HG03103 (cell line): ENCODE measurements around the gene GPC1.

ENCODE experiments used
- ATAC-seq: cut with Tn5 transposase; IDR thresholded peaks from one replicate; pipeline ENCODE4 v1.9.1; 2021; ENCODE audit warnings: low read depth; ENCODE audit not compliant: unreplicated experiment

The GPC1 gene

GRCh38 chr2:240411261-240412160 is 24.0 kb upstream of the GPC1 start:
- ATAC-seq = no peak

GRCh38 chr2:240412211-240412861 is 23.1 kb upstream of the GPC1 start:
- no peak for ATAC-seq

GRCh38 chr2:240412975-240413812 is 22.3 kb upstream of the GPC1 start:
- no peak for ATAC-seq

- ATAC-seq = no peak
These were observed 21.5 kb upstream of the GPC1 start for GRCh38 chr2:240413813-240414429.

- no peak for ATAC-seq
These were observed 18.6 kb upstream of the GPC1 start for GRCh38 chr2:240416821-240417220.

GRCh38 chr2:240418311-240418710 is 17.2 kb upstream of the GPC1 start:
- no peak for ATAC-seq

GRCh38 chr2:240419271-240419670 is 16.2 kb upstream of the GPC1 start:
- ATAC-seq = no peak

- ATAC-seq = no peak
These were observed 15.7 kb upstream of the GPC1 start for GRCh38 chr2:240419723-240420122.

GRCh38 chr2:240420206-240421104 is 15.0 kb upstream of the GPC1 start:
- no peak for ATAC-seq

- ATAC-seq = no peak
These were observed 14.1 kb upstream of the GPC1 start for GRCh38 chr2:240421381-240421780.

- no peak for ATAC-seq
These were observed 12.7 kb upstream of the GPC1 start for GRCh38 chr2:240422658-240423329.

GRCh38 chr2:240423788-240424191 is 11.7 kb upstream of the GPC1 start:
- no peak for ATAC-seq

- ATAC-seq = no peak
These were observed 10.9 kb upstream of the GPC1 start for GRCh38 chr2:240424341-240425235.

GRCh38 chr2:240425236-240425615 is 10.2 kb upstream of the GPC1 start:
- no peak for ATAC-seq

GRCh38 chr2:240425697-240426096 is 9.8 kb upstream of the GPC1 start:
- no peak for ATAC-seq

- no peak for ATAC-seq
These were observed 8.4 kb upstream of the GPC1 start for GRCh38 chr2:240426845-240427721.

GRCh38 chr2:240427729-240428128 is 7.7 kb upstream of the GPC1 start:
- ATAC-seq = no peak
